Measurements from ENCODE around the gene RANBP17.

DNA sequence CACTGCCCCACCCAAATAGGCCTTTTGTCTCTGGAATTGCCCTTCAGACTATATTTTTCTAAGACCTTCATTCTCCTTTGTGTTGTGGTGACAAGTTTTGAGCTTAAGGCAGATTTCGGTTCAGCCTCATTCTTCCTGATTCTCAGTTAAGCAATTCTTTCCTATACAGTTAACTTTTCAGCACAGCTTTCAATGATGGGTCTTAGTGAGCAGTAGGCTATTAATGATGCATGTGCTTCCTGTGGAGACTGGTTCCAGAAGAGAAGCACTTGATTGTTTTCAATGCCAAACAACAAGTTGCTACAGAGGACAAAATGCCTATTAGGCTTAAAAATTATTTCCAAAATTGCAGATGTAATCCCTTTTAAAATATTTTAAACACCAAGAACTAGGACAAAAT is 399.5 kb downstream of the RANBP17 start:
- TF ChIP-seq, protein P1, sequence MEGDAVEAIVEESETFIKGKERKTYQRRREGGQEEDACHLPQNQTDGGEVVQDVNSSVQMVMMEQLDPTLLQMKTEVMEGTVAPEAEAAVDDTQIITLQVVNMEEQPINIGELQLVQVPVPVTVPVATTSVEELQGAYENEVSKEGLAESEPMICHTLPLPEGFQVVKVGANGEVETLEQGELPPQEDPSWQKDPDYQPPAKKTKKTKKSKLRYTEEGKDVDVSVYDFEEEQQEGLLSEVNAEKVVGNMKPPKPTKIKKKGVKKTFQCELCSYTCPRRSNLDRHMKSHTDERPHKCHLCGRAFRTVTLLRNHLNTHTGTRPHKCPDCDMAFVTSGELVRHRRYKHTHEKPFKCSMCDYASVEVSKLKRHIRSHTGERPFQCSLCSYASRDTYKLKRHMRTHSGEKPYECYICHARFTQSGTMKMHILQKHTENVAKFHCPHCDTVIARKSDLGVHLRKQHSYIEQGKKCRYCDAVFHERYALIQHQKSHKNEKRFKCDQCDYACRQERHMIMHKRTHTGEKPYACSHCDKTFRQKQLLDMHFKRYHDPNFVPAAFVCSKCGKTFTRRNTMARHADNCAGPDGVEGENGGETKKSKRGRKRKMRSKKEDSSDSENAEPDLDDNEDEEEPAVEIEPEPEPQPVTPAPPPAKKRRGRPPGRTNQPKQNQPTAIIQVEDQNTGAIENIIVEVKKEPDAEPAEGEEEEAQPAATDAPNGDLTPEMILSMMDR (IDR thresholded peaks at IDR 0.05): no peak
- no peak for TF ChIP-seq POLR2A (IDR thresholded peaks at IDR 0.05)
